DND-41 (cell line): ENCODE measurements around the gene NDUFS1.

Source experiments
- EZH2 ChIP-seq: IDR thresholded peaks from 3 replicates; pipeline ENCODE4 v1.6.1; 2012; ENCODE audit warnings: borderline replicate concordance, low read depth, mild to moderate bottlenecking, moderate library complexity, low read length, inconsistent platforms; ENCODE audit not compliant: severe bottlenecking
- TF ChIP-seq, protein P1 (sequence below): IDR thresholded peaks from 2 replicates; pipeline ENCODE4 v1.5.1; 2012; ENCODE audit warnings: borderline replicate concordance, low read length, moderate library complexity, mild to moderate bottlenecking; ENCODE audit not compliant: poor library complexity, severe bottlenecking; ENCODE audit errors: extremely low read depth

DNA sequence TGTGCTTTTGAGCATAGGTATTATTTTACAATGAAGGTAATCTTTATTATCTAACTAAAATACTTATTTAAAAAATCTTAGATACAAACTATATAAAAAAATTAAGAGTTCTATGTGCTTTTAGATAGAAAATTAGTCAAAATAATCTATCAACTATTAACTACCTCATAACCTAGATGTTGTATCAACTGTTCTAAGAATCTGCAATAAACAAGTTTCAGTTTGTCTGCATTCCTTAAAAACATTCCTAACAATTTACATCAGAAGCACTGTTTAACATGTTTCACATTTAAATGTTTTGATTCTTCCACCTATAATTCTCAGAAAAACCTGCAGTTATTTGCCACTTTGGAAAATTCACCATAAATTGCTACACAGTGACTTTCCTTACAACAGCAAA, 33.3 kb downstream of the NDUFS1 start:
- TF ChIP-seq, protein P1, sequence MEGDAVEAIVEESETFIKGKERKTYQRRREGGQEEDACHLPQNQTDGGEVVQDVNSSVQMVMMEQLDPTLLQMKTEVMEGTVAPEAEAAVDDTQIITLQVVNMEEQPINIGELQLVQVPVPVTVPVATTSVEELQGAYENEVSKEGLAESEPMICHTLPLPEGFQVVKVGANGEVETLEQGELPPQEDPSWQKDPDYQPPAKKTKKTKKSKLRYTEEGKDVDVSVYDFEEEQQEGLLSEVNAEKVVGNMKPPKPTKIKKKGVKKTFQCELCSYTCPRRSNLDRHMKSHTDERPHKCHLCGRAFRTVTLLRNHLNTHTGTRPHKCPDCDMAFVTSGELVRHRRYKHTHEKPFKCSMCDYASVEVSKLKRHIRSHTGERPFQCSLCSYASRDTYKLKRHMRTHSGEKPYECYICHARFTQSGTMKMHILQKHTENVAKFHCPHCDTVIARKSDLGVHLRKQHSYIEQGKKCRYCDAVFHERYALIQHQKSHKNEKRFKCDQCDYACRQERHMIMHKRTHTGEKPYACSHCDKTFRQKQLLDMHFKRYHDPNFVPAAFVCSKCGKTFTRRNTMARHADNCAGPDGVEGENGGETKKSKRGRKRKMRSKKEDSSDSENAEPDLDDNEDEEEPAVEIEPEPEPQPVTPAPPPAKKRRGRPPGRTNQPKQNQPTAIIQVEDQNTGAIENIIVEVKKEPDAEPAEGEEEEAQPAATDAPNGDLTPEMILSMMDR: no peak
- no peak for TF ChIP-seq EZH2
